OCI-LY3 (cell line): ENCODE results near the gene SLC6A13.

Source experiments
- EZH2phosphoT487 ChIP-seq: fragments of 200-600 bp; shearing (Covaris generic); IDR thresholded peaks from 2 replicates; pipeline ENCODE4 v1.6.1; 2018; ENCODE audit warnings: antibody characterized with exemption, mixed run types, low read depth
- TF ChIP-seq, protein P1 (sequence below): fragments of 200-600, 300-600 bp; sonication (generic); IDR thresholded peaks from 2 replicates; pipeline ENCODE4 v1.5.1; 2014; ENCODE audit warnings: antibody characterized with exemption, low read length, low read depth

DNA sequence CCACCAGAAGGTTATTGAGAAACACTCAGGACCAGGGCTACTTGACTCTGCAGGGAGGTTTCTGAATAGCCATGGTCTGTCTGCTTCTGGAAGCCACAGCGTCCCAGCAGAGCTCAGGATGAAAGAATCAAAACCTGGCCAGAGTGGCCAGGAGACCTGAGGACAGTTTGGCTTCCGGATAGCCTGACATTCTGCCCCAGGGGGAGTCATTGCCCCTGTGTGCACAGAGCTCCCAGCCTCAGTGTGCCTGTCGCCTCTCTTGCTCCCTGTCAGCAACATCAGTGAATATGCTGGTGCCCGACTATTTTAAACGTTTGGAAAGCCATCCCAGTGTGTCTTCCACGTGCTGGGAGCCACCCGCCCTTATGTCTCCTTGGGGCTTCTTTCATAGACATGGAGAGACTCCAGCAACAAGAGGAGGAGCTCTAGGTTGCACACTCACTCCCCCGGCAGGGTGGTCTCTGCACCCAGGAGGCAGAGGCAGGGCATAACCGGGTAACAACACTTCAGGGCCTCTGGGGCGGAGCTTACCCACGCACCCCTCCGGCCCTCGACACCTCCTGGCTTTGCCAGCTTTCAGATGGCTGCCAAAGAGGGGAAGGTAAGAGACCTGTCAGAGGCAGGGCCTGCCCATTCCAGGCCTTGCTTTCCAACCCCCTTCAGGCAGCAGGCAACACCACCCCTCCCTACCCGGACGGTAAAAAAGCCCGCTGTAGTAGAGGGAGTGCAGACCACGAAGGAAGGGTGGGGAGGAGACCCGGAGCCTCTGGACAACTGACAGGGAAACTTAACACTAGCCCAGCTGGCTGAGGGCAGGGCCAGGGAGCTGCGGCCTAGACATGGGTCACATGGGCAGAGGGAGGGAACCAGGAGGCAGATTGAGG is 29.7 kb downstream of the SLC6A13 start:
- TF ChIP-seq, protein P1, sequence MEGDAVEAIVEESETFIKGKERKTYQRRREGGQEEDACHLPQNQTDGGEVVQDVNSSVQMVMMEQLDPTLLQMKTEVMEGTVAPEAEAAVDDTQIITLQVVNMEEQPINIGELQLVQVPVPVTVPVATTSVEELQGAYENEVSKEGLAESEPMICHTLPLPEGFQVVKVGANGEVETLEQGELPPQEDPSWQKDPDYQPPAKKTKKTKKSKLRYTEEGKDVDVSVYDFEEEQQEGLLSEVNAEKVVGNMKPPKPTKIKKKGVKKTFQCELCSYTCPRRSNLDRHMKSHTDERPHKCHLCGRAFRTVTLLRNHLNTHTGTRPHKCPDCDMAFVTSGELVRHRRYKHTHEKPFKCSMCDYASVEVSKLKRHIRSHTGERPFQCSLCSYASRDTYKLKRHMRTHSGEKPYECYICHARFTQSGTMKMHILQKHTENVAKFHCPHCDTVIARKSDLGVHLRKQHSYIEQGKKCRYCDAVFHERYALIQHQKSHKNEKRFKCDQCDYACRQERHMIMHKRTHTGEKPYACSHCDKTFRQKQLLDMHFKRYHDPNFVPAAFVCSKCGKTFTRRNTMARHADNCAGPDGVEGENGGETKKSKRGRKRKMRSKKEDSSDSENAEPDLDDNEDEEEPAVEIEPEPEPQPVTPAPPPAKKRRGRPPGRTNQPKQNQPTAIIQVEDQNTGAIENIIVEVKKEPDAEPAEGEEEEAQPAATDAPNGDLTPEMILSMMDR: no peak
- TF ChIP-seq EZH2phosphoT487: no peak
